HCT116 (cell line): ENCODE data around the gene NFASC.

Source experiments
- EZH2 ChIP-seq: fragments of 200-600 bp; sonication (generic); IDR thresholded peaks from 2 replicates; pipeline ENCODE4 v1.6.1; 2017; ENCODE audit warnings: antibody characterized with exemption, mixed run types
- EZH2phosphoT487 ChIP-seq: fragments of 200-600 bp; IDR thresholded peaks from 2 replicates; pipeline ENCODE4 v1.6.1; 2018; ENCODE audit warnings: antibody characterized with exemption, borderline replicate concordance
- POLR2A ChIP-seq: IDR thresholded peaks from 2 replicates; pipeline ENCODE4 v1.7.0; 2011; ENCODE audit warnings: borderline replicate concordance; ENCODE audit not compliant: insufficient read depth, insufficient read length; ENCODE audit errors: extremely low read depth
- POLR2AphosphoS5 ChIP-seq: IDR thresholded peaks from 2 replicates; pipeline ENCODE4 v1.6.1; 2011; ENCODE audit warnings: mild to moderate bottlenecking, low read depth, low read length, moderate library complexity
- RAD21 ChIP-seq: IDR thresholded peaks from 2 replicates; pipeline ENCODE4 v1.6.1; 2012; ENCODE audit warnings: low read depth, mild to moderate bottlenecking
- SIN3A ChIP-seq: IDR thresholded peaks from 2 replicates; pipeline ENCODE4 v1.6.1; 2012; ENCODE audit warnings: low read depth
- SP1 ChIP-seq: IDR thresholded peaks from 2 replicates; pipeline ENCODE4 v1.6.1; 2012; ENCODE audit warnings: low read depth
- TF ChIP-seq, protein P1 (sequence below), 3 experiments: fragments of 200-600 bp in 1 of 3; sonication (generic) in 1 of 3; IDR thresholded peaks in 2 of 3; conservative IDR thresholded peaks in 1 of 3; 2 replicates each; pipeline ENCODE4 v1.5.1; 2012 to 2017; ENCODE audit warnings: low read depth in 2 of 3, low read length in 2 of 3, antibody characterized with exemption in 1 of 3, borderline replicate concordance in 1 of 3, control low read depth in 1 of 3, mild to moderate bottlenecking in 1 of 3, mixed read lengths in 1 of 3, mixed run types in 1 of 3, moderate library complexity in 1 of 3; ENCODE audit not compliant: insufficient read depth in 1 of 3
- TF ChIP-seq, protein P2 (sequence below): IDR thresholded peaks from 2 replicates; pipeline ENCODE4 v1.6.1; 2011; ENCODE audit warnings: mild to moderate bottlenecking, low read length, moderate library complexity; ENCODE audit not compliant: insufficient replicate concordance; ENCODE audit errors: extremely low read depth

DNA sequence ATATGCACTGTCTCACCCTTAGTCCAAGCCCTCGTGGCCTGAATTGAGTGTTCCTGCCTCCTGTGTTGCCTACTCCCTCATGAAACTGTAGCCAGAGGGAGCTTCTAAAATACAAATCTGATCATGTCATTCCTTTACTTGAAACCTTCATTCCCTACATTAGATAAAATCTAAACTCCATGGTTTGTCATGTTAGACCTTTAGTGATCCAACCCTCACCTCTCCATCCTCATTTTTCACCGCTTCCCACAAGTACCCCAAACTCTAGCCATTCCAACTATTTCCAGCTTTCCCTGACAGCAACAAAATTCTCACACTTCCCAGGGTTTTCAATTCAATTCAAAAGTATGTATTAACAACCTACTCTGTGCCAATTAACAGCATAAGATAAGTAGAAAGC lies 154.0 kb downstream of the NFASC start:
- no peak for TF ChIP-seq POLR2A
- TF ChIP-seq, protein P1, sequence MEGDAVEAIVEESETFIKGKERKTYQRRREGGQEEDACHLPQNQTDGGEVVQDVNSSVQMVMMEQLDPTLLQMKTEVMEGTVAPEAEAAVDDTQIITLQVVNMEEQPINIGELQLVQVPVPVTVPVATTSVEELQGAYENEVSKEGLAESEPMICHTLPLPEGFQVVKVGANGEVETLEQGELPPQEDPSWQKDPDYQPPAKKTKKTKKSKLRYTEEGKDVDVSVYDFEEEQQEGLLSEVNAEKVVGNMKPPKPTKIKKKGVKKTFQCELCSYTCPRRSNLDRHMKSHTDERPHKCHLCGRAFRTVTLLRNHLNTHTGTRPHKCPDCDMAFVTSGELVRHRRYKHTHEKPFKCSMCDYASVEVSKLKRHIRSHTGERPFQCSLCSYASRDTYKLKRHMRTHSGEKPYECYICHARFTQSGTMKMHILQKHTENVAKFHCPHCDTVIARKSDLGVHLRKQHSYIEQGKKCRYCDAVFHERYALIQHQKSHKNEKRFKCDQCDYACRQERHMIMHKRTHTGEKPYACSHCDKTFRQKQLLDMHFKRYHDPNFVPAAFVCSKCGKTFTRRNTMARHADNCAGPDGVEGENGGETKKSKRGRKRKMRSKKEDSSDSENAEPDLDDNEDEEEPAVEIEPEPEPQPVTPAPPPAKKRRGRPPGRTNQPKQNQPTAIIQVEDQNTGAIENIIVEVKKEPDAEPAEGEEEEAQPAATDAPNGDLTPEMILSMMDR (IDR thresholded peaks at IDR 0.05 in 2 of 3, conservative IDR thresholded peaks at IDR 0.05 in 1 of 3; ENCODE audit: borderline replicate concordance in 1 of 3, insufficient read depth in 1 of 3, low read depth in 2 of 3, low read length in 2 of 3) = no peak
- TF ChIP-seq, protein P2, sequence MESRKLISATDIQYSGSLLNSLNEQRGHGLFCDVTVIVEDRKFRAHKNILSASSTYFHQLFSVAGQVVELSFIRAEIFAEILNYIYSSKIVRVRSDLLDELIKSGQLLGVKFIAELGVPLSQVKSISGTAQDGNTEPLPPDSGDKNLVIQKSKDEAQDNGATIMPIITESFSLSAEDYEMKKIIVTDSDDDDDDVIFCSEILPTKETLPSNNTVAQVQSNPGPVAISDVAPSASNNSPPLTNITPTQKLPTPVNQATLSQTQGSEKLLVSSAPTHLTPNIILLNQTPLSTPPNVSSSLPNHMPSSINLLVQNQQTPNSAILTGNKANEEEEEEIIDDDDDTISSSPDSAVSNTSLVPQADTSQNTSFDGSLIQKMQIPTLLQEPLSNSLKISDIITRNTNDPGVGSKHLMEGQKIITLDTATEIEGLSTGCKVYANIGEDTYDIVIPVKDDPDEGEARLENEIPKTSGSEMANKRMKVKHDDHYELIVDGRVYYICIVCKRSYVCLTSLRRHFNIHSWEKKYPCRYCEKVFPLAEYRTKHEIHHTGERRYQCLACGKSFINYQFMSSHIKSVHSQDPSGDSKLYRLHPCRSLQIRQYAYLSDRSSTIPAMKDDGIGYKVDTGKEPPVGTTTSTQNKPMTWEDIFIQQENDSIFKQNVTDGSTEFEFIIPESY = no peak
- TF ChIP-seq EZH2phosphoT487 = no peak
- TF ChIP-seq POLR2AphosphoS5 = no peak
- no peak for TF ChIP-seq EZH2
- no peak for TF ChIP-seq SP1
- TF ChIP-seq RAD21 = no peak
- TF ChIP-seq SIN3A = no peak
